ENCODE results near the gene SAMMSON.

The SAMMSON gene

DNA sequence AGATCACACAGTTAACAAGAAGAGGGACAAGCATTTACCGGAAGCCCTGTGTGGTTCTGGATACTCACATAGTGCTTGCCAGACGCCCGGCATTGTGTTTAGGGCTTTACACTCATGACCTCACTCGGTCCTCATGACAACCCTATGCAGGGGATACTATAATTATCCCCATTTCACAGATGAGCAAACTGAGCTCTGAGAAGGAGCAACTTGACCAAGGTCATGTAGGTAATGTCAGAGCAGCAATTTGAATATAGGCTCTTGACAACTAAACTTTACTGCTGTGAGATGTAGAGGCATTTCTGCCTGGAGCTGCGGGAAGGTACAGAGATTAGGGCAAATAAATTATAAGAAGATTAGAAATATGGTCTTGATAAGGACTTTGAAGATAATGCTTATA lies 70.0 kb downstream of the SAMMSON start:
- ChIA-PET CTCF (no interaction called here), POLR2A (no interaction called here)
- DNase-seq (ENCODE audit: low read depth, low spot score), result no peak
- no peak overlapping the region for H3K4me3 ChIP-seq (ENCODE audit: low read depth, low read length)
- TF ChIP-seq, protein P1, sequence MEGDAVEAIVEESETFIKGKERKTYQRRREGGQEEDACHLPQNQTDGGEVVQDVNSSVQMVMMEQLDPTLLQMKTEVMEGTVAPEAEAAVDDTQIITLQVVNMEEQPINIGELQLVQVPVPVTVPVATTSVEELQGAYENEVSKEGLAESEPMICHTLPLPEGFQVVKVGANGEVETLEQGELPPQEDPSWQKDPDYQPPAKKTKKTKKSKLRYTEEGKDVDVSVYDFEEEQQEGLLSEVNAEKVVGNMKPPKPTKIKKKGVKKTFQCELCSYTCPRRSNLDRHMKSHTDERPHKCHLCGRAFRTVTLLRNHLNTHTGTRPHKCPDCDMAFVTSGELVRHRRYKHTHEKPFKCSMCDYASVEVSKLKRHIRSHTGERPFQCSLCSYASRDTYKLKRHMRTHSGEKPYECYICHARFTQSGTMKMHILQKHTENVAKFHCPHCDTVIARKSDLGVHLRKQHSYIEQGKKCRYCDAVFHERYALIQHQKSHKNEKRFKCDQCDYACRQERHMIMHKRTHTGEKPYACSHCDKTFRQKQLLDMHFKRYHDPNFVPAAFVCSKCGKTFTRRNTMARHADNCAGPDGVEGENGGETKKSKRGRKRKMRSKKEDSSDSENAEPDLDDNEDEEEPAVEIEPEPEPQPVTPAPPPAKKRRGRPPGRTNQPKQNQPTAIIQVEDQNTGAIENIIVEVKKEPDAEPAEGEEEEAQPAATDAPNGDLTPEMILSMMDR (IDR thresholded peaks at IDR 0.05; ENCODE audit: insufficient read depth, low read length, missing control alignments), result no peak

DNA sequence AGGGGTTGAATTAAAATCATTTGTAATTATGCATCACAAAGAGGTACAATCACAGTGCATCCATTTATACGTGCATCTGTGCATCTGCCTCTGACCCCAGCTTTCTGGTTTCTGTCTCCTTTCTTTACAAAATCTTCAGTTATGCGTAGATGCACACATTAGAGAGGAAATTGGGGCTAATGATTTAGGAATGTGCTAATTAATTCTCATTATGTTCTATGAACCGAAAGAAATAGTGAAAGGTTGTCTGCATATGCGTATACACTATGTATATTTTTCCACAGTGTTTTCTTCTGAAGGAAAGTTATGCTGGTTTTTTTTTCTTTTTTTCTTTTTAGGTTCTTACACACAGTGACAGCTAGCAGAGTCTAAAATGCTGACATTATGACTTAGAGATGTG lies 71.6 kb downstream of the SAMMSON start:
- POLR2A ChIA-PET, result no interaction called here
- no peak overlapping the region for H3K4me3 ChIP-seq (ENCODE audit: low read depth, low read length)
- TF ChIP-seq, protein P1 (IDR thresholded peaks at IDR 0.05; ENCODE audit: insufficient read depth, low read length, missing control alignments), result no peak
- DNase-seq (ENCODE audit: low read depth, low spot score), result no peak
- CTCF ChIA-PET, result no interaction called here

DNA sequence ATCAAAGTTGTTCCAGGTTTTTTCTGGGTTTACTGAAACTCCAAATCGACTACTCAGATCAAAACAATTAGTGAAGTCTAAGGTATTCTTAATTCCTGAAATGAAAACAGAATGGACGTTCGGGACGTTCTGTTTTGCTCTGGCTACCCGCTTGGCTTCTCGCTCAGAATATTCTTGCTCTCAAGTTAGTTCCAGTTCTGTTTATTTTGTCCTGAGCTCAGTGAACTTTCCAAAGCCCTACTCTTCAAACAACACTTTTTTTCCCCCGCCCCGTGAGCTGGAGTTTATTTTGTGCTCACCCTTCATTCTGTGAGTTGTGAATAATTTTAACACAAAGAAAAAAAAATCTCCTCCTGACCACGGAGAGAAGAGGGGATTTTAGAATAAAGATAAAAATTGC lies 72.6 kb downstream of the SAMMSON start:
- H3K4me3 ChIP-seq (ENCODE audit: low read depth, low read length), result no peak overlapping the region

DNA sequence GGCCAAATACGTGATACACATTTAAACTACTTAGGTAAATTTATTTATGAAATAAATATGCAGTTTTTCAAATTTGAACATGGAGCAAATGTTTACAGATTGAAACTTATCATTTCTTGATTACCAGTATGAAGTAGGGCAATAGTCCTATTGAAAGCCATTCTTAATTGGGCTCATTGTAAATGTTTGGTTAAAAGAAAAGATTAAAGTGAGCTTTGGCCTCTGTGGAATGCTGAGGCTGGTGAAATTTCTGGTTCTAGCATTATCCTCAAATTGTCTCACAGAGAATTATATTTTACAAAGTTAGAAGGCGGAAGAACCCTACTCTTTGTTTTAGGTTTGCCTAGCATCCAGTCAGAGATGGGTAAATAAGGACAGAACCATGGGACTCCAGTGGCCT lies 73.2 kb downstream of the SAMMSON start:
- POLR2A ChIA-PET, result no interaction called here
- CTCF ChIA-PET, result interaction anchor here (1.8 kb wide), 1 partner anchor 9 kb away, joined by 4 read pairs; no protein-coding TSS in a partner anchor
- no peak overlapping the region for H3K4me3 ChIP-seq (ENCODE audit: low read depth, low read length)
- DNase-seq (ENCODE audit: low read depth, low spot score), result no peak
- TF ChIP-seq, protein P1 (IDR thresholded peaks at IDR 0.05; ENCODE audit: insufficient read depth, low read length, missing control alignments), result no peak

More for the DNA sequence above, 72.6 kb downstream of the SAMMSON start:
- TF ChIP-seq, protein P1 (IDR thresholded peaks at IDR 0.05; ENCODE audit: insufficient read depth, low read length, missing control alignments), result no peak
- CTCF ChIA-PET, result interaction anchor here (1.8 kb wide), 1 partner anchor 9 kb away, joined by 4 read pairs; no protein-coding TSS in a partner anchor
- POLR2A ChIA-PET, result interaction anchor here (0.8 kb wide), 1 partner anchor 157 kb away, joined by 6 read pairs; no protein-coding TSS in a partner anchor
- DNase-seq (ENCODE audit: low read depth, low spot score), result no peak

DNA sequence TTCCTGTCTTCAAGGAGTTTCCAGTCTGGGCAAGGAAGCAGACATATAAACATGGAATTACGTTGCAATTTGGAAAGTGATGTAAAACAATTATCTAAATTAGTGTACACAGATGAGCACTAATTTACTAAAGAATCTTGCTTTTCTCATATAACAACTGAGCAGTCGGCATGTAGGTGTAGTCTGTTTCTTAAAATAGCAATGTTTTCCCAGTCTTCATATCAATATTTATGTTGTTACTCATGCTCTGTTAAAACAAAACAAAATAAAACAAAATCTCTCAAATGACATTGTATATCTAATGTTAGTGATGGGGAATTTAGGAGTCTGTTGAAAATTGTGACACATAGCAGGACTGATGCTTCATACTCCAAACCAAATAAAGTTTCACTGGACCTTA lies 75.6 kb downstream of the SAMMSON start:
- no peak for DNase-seq (ENCODE audit: low read depth, low spot score)
- ChIA-PET POLR2A (no interaction called here), CTCF (interaction anchor here (0.7 to 2.6 kb wide), 3 partner anchors 11 to 1578 kb away, joined by 3 to 13 read pairs (median 4); no protein-coding TSS in a partner anchor)
- TF ChIP-seq, protein P1 (IDR thresholded peaks at IDR 0.05; ENCODE audit: insufficient read depth, low read length, missing control alignments), result no peak
- no peak overlapping the region for H3K4me3 ChIP-seq (ENCODE audit: low read depth, low read length)

DNA sequence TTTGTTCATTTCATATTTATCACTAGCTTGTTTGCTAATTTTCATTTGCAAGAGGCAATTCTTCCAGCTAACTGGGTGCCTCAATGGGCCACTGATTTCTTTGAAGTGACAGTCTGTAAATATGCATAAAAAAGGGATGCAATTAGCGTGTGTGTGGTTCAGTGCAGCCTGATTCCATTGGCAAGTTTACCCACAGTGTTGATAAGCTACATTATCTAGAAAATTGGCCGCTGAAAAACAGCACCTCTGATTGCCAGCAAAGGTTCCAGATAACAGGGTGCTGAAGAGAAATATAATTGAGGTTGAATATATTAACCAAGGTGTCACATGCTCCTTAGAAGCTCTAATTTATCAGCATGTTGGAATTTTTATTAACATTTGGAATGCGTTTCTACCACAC lies 76.9 kb downstream of the SAMMSON start:
- ChIA-PET CTCF (interaction anchor here (1.0 to 2.6 kb wide), 3 partner anchors 8 to 12 kb away, joined by 3 to 13 read pairs (median 3); no protein-coding TSS in a partner anchor), POLR2A (no interaction called here)
- H3K4me3 ChIP-seq (ENCODE audit: low read depth, low read length), result no peak overlapping the region
- DNase-seq (ENCODE audit: low read depth, low spot score), result no peak
- TF ChIP-seq, protein P1 (IDR thresholded peaks at IDR 0.05; ENCODE audit: insufficient read depth, low read length, missing control alignments), result no peak
